HepG2 (cell line): ENCODE data around the gene SLC4A5. TPM values are rescaled to one million over a fixed set of nuclear protein-coding genes. Genes with fewer than 3 reads are reported as not detected.

Experiments used
- ATAD3A ChIP-seq: sonication (generic); formaldehyde crosslinking; IDR thresholded peaks from 2 replicates; pipeline ENCODE4 v1.4.0; 2020; ENCODE audit warnings: missing genetic modification reagents
- ATF7-NPFF ChIP-seq: sonication (generic); formaldehyde crosslinking; IDR thresholded peaks from 2 replicates; pipeline ENCODE4 v1.8.1; 2023; ENCODE audit warnings: mild to moderate bottlenecking, low read depth, missing genetic modification reagents, moderate library complexity
- ISX ChIP-seq: sonication (generic); formaldehyde crosslinking; conservative IDR thresholded peaks from 2 replicates; pipeline ENCODE4 v1.5.0; 2020; ENCODE audit warnings: missing genetic modification reagents
- KAT8 ChIP-seq: IDR thresholded peaks from 2 replicates; pipeline ENCODE4 v1.6.1; 2016; ENCODE audit warnings: missing genetic modification reagents, missing compliant biosample characterization
- SMC3 ChIP-seq: IDR thresholded peaks from 2 replicates; pipeline ENCODE4 v1.6.1; 2011; ENCODE audit warnings: low read length, improper control_type of control experiment
- SP1 ChIP-seq, 2 experiments: fragments of 450-650 bp in 1 of 2; sonication (generic) in 1 of 2; formaldehyde crosslinking in 1 of 2; IDR thresholded peaks; 2 replicates each; pipeline versions ENCODE4 v1.4.0 to v1.6.1; 2016 to 2020; ENCODE audit warnings: missing genetic modification reagents in 1 of 2
- TCF12 ChIP-seq, 2 experiments: fragments of 450-650 bp in 1 of 2; sonication (generic) in 1 of 2; formaldehyde crosslinking in 1 of 2; IDR thresholded peaks; 2 replicates each; pipeline versions ENCODE4 v1.6.1 to v1.8.0; 2017 to 2022; ENCODE audit warnings: antibody characterized with exemption in 1 of 2, mild to moderate bottlenecking in 1 of 2, missing genetic modification reagents in 1 of 2, moderate library complexity in 1 of 2
- TSC22D2 ChIP-seq: sonication (generic); formaldehyde crosslinking; IDR thresholded peaks from 2 replicates; pipeline ENCODE4 v1.5.1; 2020; ENCODE audit warnings: missing genetic modification reagents, mild to moderate bottlenecking, borderline replicate concordance
- ZIK1 ChIP-seq: sonication (generic); formaldehyde crosslinking; IDR thresholded peaks from 2 replicates; pipeline ENCODE4 v1.5.0; 2020; ENCODE audit warnings: mild to moderate bottlenecking, low read depth, missing genetic modification reagents, borderline replicate concordance
- ZNF20 ChIP-seq: sonication (generic); formaldehyde crosslinking; IDR thresholded peaks from 2 replicates; pipeline ENCODE4 v1.4.0; 2020; ENCODE audit warnings: mild to moderate bottlenecking, moderate library complexity, missing genetic modification reagents
- ZNF230 ChIP-seq: sonication (generic); formaldehyde crosslinking; IDR thresholded peaks from 2 replicates; pipeline ENCODE4 v1.4.0; 2020; ENCODE audit warnings: mild to moderate bottlenecking, missing genetic modification reagents
- ZNF24 ChIP-seq: fragments of 450-650 bp; IDR thresholded peaks from 2 replicates; pipeline ENCODE4 v1.6.1; 2017; ENCODE audit warnings: antibody characterized with exemption, mild to moderate bottlenecking
- ZNF251 ChIP-seq: sonication (generic); formaldehyde crosslinking; IDR thresholded peaks from 2 replicates; pipeline ENCODE4 v1.9.0; 2021; ENCODE audit warnings: mild to moderate bottlenecking, missing genetic modification reagents
- ZNF253 ChIP-seq: sonication (generic); formaldehyde crosslinking; IDR thresholded peaks from 2 replicates; pipeline ENCODE4 v1.8.0; 2022; ENCODE audit warnings: mild to moderate bottlenecking, missing genetic modification reagents, borderline replicate concordance
- ZNF263 ChIP-seq: sonication (generic); formaldehyde crosslinking; IDR thresholded peaks from 2 replicates; pipeline ENCODE4 v1.4.0; 2020; ENCODE audit warnings: missing genetic modification reagents
- ZNF564 ChIP-seq: sonication (generic); formaldehyde crosslinking; IDR thresholded peaks from 2 replicates; pipeline ENCODE4 v1.8.1; 2023; ENCODE audit warnings: mild to moderate bottlenecking, missing genetic modification reagents
- ZNF644 ChIP-seq: IDR thresholded peaks from 2 replicates; pipeline ENCODE4 v1.6.1; 2016; ENCODE audit warnings: low read depth
- ZNF841 ChIP-seq: sonication (generic); formaldehyde crosslinking; IDR thresholded peaks from 2 replicates; pipeline ENCODE4 v1.8.1; 2023; ENCODE audit warnings: missing genetic modification reagents, borderline replicate concordance
- polyA plus RNA-seq, 8 experiments: library from polyadenylated mRNA; depleted of rRNA in 3 of 8; stranded (reverse) in 7 of 8; unstranded in 1 of 8; fragments of >200 nt; fragmentation: Illumina TruSeq in 4 of 8; extraction: Trizol in 4 of 8; gene quantifications; 2 replicates each; pipeline versions ENCODE4 v1.2.1 to v1.2.3, GENCODE V29; 2011 to 2016; ENCODE audit warnings: low read depth in 4 of 8, missing spikeins in 1 of 8, mixed read lengths in 1 of 8; ENCODE audit not compliant: insufficient read depth in 1 of 8
- total RNA-seq, 5 experiments: library from RNA; depleted of rRNA; stranded (reverse); fragments of >200 nt; fragmentation: Illumina TruSeq; extraction: Trizol; gene quantifications; 2 replicates each; pipeline ENCODE4 v1.2.3, GENCODE V29; 2016; ENCODE audit warnings: low read depth in 1 of 5
- TF ChIP-seq, protein P1 (sequence below): sonication (generic); formaldehyde crosslinking; IDR thresholded peaks from 2 replicates; pipeline ENCODE4 v1.5.1; 2020; ENCODE audit warnings: missing genetic modification reagents, mild to moderate bottlenecking, borderline replicate concordance
- TF ChIP-seq, protein P2 (sequence below): fragments of 450-650 bp; IDR thresholded peaks from 2 replicates; pipeline ENCODE4 v1.6.1; 2017; ENCODE audit warnings: mild to moderate bottlenecking
- TF ChIP-seq, protein P3 (sequence below): sonication (generic); formaldehyde crosslinking; conservative IDR thresholded peaks from 2 replicates; pipeline ENCODE4 v1.8.0; 2022; ENCODE audit warnings: mild to moderate bottlenecking, moderate library complexity, missing genetic modification reagents
- TF ChIP-seq, protein P4 (sequence below): IDR thresholded peaks from 2 replicates; pipeline ENCODE4 v1.6.1; 2016

The SLC4A5 gene
- total and polyA plus RNA-seq, 2 of the 13 experiments (the other 11 are each of a cell fraction or from before 2014, with no cell fraction given), result 0.50 TPM; not detected in 1

DNA sequence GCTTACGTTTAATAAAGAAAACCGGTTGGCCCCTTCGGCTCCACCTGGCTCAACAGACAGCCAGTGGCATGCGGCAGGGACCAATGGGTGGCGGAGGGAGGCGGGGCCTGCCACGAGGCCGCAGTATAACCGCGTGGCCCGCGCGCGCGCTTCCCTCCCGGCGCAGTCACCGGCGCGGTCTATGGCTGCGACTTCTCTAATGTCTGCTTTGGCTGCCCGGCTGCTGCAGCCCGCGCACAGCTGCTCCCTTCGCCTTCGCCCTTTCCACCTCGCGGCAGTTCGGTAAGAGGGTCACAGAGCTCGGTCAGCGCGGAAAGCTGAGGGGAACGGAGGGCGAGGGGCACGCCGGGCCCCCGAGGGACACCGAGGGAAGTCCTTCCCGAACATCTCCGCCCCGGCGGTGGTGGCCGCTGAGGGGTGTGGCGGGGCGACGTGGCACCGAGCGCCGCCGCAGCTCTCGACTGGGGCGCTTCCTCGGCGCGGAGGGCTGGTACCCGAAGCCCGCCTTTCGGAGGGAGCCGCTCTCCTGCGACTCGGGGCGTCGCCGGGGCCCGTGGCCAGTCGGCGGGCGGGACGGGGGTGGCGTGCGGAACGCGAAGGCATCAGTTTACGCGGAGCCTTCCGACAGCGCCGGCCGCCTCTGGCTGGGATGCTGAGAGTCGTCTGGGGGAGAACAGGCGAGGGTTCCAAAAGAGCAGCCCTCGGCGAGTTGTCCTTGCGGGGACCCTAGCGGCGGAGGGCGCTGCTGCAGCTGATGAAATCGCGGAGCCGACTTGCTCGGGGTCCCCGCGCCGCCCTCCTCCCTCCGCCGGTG, 144.5 kb downstream of the SLC4A5 start, which contains the start of gene MTHFD2 (continued):
- TF ChIP-seq, protein P1, sequence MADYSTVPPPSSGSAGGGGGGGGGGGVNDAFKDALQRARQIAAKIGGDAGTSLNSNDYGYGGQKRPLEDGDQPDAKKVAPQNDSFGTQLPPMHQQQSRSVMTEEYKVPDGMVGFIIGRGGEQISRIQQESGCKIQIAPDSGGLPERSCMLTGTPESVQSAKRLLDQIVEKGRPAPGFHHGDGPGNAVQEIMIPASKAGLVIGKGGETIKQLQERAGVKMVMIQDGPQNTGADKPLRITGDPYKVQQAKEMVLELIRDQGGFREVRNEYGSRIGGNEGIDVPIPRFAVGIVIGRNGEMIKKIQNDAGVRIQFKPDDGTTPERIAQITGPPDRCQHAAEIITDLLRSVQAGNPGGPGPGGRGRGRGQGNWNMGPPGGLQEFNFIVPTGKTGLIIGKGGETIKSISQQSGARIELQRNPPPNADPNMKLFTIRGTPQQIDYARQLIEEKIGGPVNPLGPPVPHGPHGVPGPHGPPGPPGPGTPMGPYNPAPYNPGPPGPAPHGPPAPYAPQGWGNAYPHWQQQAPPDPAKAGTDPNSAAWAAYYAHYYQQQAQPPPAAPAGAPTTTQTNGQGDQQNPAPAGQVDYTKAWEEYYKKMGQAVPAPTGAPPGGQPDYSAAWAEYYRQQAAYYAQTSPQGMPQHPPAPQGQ (CRISPR knock-in tag), result no peak
- TF ChIP-seq ZNF644 (CRISPR knock-in tag) (no peak), ZIK1 (CRISPR knock-in tag) (peak; percentile 82), ZNF20 (CRISPR knock-in tag) (no peak), SMC3 (no peak), SP1 (IDR thresholded peaks at IDR 0.05) (no peak), SP1 (CRISPR knock-in tag; IDR thresholded peaks at IDR 0.05) (peak; percentile 91), ZNF251 (CRISPR knock-in tag) (0 out of 2 replicates have a peak, but pooled peaks have one; percentile 51), ATAD3A (peak; percentile 31; the same call in 1 of the 2 replicates), ZNF564 (peak; percentile 84), ZNF841 (CRISPR knock-in tag) (peak; percentile 91; the same call in 1 of the 2 replicates), ZNF24 (no peak), KAT8 (CRISPR knock-in tag) (peak; percentile 31; the same call in 1 of the 2 replicates), TSC22D2 (CRISPR knock-in tag) (peak; percentile 94; the same call in 1 of the 2 replicates), ATF7-NPFF (CRISPR knock-in tag) (peak; percentile 90), ISX (CRISPR knock-in tag) (peak; percentile 64; the same call in 1 of the 2 replicates), ZNF230 (CRISPR knock-in tag) (peak; percentile 97), ZNF263 (CRISPR knock-in tag) (peak; percentile 76), ZNF253 (CRISPR knock-in tag) (peak; percentile 90; the same call in 1 of the 2 replicates), TCF12 (IDR thresholded peaks at IDR 0.05) (no peak), TCF12 (CRISPR knock-in tag; IDR thresholded peaks at IDR 0.05) (0 out of 2 replicates have a peak, but pooled peaks have one; percentile 47)
- TF ChIP-seq, protein P2, sequence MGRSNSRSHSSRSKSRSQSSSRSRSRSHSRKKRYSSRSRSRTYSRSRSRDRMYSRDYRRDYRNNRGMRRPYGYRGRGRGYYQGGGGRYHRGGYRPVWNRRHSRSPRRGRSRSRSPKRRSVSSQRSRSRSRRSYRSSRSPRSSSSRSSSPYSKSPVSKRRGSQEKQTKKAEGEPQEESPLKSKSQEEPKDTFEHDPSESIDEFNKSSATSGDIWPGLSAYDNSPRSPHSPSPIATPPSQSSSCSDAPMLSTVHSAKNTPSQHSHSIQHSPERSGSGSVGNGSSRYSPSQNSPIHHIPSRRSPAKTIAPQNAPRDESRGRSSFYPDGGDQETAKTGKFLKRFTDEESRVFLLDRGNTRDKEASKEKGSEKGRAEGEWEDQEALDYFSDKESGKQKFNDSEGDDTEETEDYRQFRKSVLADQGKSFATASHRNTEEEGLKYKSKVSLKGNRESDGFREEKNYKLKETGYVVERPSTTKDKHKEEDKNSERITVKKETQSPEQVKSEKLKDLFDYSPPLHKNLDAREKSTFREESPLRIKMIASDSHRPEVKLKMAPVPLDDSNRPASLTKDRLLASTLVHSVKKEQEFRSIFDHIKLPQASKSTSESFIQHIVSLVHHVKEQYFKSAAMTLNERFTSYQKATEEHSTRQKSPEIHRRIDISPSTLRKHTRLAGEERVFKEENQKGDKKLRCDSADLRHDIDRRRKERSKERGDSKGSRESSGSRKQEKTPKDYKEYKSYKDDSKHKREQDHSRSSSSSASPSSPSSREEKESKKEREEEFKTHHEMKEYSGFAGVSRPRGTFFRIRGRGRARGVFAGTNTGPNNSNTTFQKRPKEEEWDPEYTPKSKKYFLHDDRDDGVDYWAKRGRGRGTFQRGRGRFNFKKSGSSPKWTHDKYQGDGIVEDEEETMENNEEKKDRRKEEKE, result no peak
- TF ChIP-seq, protein P3, sequence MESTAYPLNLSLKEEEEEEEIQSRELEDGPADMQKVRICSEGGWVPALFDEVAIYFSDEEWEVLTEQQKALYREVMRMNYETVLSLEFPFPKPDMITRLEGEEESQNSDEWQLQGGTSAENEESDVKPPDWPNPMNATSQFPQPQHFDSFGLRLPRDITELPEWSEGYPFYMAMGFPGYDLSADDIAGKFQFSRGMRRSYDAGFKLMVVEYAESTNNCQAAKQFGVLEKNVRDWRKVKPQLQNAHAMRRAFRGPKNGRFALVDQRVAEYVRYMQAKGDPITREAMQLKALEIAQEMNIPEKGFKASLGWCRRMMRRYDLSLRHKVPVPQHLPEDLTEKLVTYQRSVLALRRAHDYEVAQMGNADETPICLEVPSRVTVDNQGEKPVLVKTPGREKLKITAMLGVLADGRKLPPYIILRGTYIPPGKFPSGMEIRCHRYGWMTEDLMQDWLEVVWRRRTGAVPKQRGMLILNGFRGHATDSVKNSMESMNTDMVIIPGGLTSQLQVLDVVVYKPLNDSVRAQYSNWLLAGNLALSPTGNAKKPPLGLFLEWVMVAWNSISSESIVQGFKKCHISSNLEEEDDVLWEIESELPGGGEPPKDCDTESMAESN, result peak; percentile 85
- TF ChIP-seq, protein P4, sequence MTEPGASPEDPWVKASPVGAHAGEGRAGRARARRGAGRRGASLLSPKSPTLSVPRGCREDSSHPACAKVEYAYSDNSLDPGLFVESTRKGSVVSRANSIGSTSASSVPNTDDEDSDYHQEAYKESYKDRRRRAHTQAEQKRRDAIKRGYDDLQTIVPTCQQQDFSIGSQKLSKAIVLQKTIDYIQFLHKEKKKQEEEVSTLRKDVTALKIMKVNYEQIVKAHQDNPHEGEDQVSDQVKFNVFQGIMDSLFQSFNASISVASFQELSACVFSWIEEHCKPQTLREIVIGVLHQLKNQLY (CRISPR knock-in tag), result 0 out of 2 replicates have a peak, but pooled peaks have one; percentile 19
